ENCODE results near the gene DLST.

The DLST gene

DNA sequence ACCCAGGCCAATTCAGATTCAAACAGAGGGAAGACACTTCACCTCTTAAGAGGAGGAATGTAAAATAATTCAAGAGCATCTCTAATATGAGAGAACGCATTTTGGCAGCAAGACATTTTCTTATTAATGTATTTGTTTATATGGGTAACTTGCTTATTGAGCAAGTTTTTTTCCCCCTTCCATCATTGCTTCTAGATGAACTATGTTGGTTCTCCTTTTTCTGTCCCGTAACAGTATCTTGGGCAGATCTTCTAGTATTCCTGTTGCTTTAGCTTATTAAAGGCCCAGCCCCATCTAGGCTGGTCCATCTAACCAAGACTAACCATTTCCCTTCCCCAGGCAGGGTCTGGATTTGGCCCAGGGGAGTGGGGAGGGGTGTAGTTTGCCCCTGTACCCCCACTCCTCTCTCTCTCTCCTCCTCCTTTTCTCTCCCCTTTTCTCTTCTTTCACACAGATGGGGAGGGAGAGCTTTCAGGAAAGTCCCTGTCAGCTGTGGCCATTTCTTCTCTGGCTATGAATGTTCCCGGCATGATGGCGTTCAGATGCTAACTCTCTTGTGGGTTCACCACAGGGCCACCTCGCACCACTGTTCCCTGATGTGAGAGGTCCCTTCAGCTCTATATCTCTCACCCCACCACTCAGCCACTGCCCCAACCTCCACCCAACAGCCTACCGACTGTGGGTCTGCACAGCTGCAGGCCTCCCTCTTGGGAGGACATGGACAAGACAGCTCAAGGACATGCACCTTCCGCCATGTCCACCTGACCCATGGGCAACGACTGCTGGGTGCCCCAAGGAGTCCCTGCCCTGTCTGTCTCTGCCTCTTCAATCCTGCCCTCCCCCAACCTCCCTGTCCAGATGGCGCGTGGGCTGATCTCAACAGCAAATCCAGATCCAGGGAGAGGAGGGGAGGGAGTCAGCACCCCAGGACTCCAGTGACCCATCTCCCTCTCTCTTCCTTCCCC, 57.1 kb downstream of the DLST start:
- peaks cover 7 to 20% of the 10 kb centered on the region in 2 experiments for H3K4me1 ChIP-seq (ENCODE audit: control insufficient read depth in 1 of 2, insufficient read depth in 1 of 2, low read depth in 1 of 2, low read length in 1 of 2)
- TF ChIP-seq, protein P1, sequence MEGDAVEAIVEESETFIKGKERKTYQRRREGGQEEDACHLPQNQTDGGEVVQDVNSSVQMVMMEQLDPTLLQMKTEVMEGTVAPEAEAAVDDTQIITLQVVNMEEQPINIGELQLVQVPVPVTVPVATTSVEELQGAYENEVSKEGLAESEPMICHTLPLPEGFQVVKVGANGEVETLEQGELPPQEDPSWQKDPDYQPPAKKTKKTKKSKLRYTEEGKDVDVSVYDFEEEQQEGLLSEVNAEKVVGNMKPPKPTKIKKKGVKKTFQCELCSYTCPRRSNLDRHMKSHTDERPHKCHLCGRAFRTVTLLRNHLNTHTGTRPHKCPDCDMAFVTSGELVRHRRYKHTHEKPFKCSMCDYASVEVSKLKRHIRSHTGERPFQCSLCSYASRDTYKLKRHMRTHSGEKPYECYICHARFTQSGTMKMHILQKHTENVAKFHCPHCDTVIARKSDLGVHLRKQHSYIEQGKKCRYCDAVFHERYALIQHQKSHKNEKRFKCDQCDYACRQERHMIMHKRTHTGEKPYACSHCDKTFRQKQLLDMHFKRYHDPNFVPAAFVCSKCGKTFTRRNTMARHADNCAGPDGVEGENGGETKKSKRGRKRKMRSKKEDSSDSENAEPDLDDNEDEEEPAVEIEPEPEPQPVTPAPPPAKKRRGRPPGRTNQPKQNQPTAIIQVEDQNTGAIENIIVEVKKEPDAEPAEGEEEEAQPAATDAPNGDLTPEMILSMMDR (IDR thresholded peaks at IDR 0.05), result no peak
- no peak overlapping the region for H3K27ac ChIP-seq

DNA sequence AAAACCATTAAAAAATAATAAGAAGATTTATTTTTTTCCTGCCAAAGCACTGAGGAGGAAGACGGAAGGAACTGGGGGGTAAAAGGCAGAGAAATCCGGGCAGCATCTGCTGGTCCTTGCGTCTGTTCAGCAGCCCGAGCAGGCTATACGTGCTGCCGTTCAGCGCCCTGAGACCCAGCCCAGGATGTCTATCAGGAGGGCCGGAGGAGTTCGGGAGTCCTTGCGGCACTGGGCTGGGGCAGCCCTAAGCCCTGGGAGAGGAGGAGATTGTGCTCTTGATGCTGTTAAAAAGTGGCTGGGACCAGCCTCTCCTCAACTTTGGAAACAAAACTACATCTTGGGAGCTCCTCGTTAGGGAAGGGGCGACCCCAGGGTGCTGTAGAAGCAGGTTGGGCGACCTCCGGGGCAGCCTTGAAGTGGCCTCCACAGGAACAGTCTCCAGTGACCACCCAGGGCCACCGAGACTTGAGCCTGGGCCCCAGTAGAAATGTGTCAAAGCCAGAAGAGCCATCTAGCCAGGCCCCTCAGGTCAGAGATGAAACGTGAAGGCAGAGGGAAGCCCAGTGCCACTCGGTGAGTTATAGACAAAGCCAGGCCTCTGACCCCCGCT, 59.3 kb downstream of the DLST start:
- no peaks in the 10 kb centered on the region for H3K36me3 ChIP-seq
- no peaks in the 10 kb centered on the region for H3K9me3 ChIP-seq
- no peak overlapping the region for H3K27ac ChIP-seq
- peak overlapping the region; percentile 2 to 18 for H3K4me3 ChIP-seq (ENCODE audit: low read depth in 1 of 2, low read length in 1 of 2)
- no peaks in the 10 kb centered on the region for H3K27me3 ChIP-seq
- TF ChIP-seq, protein P1 (IDR thresholded peaks at IDR 0.05), result no peak
- peaks cover 7 to 21% of the 10 kb centered on the region in 2 experiments for H3K4me1 ChIP-seq (ENCODE audit: control insufficient read depth in 1 of 2, insufficient read depth in 1 of 2, low read depth in 1 of 2, low read length in 1 of 2)

More for the DNA sequence above, 57.1 kb downstream of the DLST start:
- Histone ChIP-seq H3K27me3 (peaks cover 7% of the 10 kb centered on the region), H3K36me3 (no peaks in the 10 kb centered on the region), H3K9me3 (no peaks in the 10 kb centered on the region), H3K4me3 (ENCODE audit: low read depth in 1 of 2, low read length in 1 of 2) (no peak overlapping the region)

DNA sequence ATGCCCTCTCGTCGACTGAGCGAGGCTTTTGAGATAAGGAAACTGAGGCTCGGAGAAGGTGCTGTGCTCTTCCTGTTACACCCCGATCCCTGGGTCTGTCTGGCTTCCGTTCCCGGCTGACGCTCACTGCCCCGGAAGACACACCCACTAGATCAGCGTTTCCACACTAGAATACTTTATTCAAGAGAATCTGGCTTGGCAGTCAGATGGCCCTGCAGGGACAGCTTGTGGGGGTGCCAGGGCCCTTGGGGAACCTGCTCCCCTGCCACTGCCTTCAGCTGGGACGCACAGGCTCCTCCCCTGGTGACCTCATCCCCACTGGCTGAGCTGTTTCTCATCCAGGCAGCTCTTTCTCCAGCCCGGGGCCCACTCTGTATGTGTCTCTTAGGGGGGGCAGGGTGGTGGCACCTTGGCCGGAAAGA, 60.0 kb downstream of the DLST start:
- Histone ChIP-seq H3K4me3 (ENCODE audit: low read depth in 1 of 2, low read length in 1 of 2) (peak overlapping the region; percentile 2 to 18), H3K4me1 (ENCODE audit: control insufficient read depth in 1 of 2, insufficient read depth in 1 of 2, low read depth in 1 of 2, low read length in 1 of 2) (peaks cover 7 to 25% of the 10 kb centered on the region in 2 experiments), H3K9me3 (no peaks in the 10 kb centered on the region), H3K27ac (no peak overlapping the region), H3K36me3 (no peaks in the 10 kb centered on the region), H3K27me3 (no peaks in the 10 kb centered on the region)
- TF ChIP-seq, protein P1 (IDR thresholded peaks at IDR 0.05), result no peak

DNA sequence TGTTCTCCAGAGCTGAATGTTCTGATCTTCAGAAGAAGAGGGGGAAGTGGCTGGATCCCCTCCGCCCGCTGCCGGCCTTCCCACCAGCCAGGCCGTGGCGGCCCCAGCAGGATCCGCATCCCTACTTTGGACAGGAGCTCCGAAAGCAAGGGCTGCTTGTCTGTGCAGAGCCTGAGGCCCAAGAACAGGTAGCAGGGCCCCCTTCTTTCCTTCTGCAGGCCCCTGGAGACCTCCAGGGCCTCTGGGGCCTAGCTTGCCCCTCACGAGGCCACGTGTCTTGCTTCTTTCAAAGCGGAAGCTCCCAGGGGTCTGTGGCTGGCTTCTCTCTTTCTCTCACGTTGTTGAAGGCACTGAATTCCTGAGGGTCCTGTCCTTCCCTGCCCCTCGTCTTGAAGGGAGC, 60.5 kb downstream of the DLST start:
- Histone ChIP-seq H3K27me3 (no peaks in the 10 kb centered on the region), H3K36me3 (no peaks in the 10 kb centered on the region), H3K4me1 (ENCODE audit: control insufficient read depth in 1 of 2, insufficient read depth in 1 of 2, low read depth in 1 of 2, low read length in 1 of 2) (peaks cover 7 to 25% of the 10 kb centered on the region in 2 experiments), H3K27ac (no peak overlapping the region), H3K9me3 (no peaks in the 10 kb centered on the region), H3K4me3 (ENCODE audit: low read depth in 1 of 2, low read length in 1 of 2) (no peak overlapping the region)
- TF ChIP-seq, protein P1 (IDR thresholded peaks at IDR 0.05), result no peak

DNA sequence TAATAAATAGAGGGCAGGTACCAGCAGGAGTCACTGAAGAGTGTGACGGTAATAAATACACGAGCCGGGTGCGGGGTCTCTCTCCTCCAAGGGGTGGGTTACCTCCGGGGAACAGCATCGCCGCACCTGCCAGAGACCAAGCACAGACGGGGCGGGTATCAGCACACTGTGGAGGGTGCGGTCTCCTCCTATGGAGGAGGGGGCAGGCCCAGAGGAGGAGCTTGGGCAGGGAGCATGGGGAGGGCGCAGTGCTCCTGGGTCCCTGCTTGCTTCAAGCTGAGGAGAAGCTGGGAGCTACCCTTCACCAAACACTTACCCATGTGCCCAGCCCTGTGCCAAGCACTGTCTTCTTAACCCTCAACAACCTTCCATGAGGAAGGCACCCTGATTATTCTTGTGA, 60.9 kb downstream of the DLST start:
- Histone ChIP-seq H3K27ac (no peak overlapping the region), H3K9me3 (no peaks in the 10 kb centered on the region), H3K4me1 (ENCODE audit: control insufficient read depth in 1 of 2, insufficient read depth in 1 of 2, low read depth in 1 of 2, low read length in 1 of 2) (peaks cover 7 to 25% of the 10 kb centered on the region in 2 experiments), H3K27me3 (no peaks in the 10 kb centered on the region), H3K4me3 (ENCODE audit: low read depth in 1 of 2, low read length in 1 of 2) (no peak overlapping the region), H3K36me3 (no peaks in the 10 kb centered on the region)
- TF ChIP-seq, protein P1 (IDR thresholded peaks at IDR 0.05), result no peak

Measured in neutrophil (primary cell).